Uterus (tissue), 2 donors: Measurements from ENCODE around the gene EYA3.

ENCODE experiments used
- POLR2A ChIP-seq, 2 donors: fragments of 450-650 bp; IDR thresholded peaks; one replicate each; pipeline ENCODE4 v1.6.1; 2016; ENCODE audit warnings: antibody characterized with exemption in 2 of 2, mild to moderate bottlenecking in 1 of 2, moderate library complexity in 1 of 2
- TF ChIP-seq, protein P1 (sequence below), 4 experiments: fragments of 200-600 bp in 2 of 4; fragments of 450-650 bp in 2 of 4; sonication (generic) in 2 of 4; IDR thresholded peaks; one replicate each; pipeline ENCODE4 v1.5.1; 2016 to 2019; ENCODE audit warnings: antibody characterized with exemption in 4 of 4, mild to moderate bottlenecking in 2 of 4, moderate library complexity in 1 of 4

DNA sequence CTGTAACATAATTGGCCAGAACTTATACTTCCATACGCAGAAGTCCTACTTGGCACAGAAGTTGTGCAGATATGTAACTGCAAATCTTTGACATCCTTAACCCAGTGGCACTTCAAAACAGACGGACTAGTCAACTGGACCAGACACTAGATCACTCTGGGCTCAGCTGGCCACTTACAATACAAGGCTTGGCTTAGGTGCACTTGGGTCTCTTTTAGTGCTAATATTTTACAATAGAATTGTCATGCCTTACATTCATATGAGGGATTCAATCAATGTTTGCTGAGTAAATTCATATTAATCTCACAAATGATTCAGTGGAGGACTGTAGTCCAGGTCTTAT, 108.6 kb downstream of the EYA3 start:
- TF ChIP-seq, protein P1, sequence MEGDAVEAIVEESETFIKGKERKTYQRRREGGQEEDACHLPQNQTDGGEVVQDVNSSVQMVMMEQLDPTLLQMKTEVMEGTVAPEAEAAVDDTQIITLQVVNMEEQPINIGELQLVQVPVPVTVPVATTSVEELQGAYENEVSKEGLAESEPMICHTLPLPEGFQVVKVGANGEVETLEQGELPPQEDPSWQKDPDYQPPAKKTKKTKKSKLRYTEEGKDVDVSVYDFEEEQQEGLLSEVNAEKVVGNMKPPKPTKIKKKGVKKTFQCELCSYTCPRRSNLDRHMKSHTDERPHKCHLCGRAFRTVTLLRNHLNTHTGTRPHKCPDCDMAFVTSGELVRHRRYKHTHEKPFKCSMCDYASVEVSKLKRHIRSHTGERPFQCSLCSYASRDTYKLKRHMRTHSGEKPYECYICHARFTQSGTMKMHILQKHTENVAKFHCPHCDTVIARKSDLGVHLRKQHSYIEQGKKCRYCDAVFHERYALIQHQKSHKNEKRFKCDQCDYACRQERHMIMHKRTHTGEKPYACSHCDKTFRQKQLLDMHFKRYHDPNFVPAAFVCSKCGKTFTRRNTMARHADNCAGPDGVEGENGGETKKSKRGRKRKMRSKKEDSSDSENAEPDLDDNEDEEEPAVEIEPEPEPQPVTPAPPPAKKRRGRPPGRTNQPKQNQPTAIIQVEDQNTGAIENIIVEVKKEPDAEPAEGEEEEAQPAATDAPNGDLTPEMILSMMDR (IDR thresholded peaks at IDR 0.05), result peak in 1 of 4 experiments; percentile 6
- TF ChIP-seq POLR2A (IDR thresholded peaks at IDR 0.05), result no peak
